ENCODE data around the gene NAV1.
"Not testable (repeated sequence)": the region's sequence is repeated elsewhere in the genome, so short reads cannot be mapped to it uniquely, and the experiment has no call there.

NAV1 gene

DNA sequence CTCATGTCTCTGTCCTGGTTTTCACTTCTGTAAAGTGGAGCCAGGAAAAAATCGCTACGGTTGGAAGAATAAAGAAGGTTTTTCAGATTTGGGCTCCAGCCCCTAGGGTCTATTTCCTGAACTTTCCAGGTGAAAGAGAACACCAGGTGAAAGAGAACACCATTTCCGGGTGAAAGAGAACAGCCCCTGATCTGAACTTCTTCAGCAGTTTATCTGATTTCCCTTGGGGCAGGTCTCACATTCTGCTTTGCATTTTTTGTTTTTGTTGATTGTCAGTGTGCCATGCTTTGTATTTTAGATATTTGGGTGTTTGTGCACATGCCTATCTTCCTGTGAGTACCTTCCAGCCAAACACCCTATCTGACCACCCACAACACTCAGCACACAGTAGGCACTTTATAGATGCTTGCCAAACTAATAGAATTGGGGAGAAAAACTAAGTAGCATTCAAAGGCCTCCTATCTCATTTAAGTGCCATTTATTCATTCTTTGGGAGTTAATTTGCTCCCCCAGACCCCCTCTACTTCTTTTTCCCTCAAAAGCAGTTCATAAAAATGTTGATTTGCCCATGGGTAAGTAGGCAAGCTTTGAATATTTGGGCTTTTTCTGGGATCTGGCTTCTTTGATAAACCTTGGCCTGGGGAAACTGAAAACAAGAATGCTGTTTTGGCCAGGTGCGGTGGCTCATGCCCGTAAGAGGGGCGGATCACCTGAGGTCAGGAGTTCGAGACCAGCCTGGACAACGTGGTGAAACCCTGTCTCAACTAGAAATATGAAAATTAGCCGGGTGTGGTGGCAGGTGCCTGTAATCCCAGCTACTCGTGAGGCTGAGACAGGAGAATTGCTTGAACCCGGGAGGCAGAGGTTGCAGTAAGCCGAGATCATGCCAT, 2.2 kb downstream of the NAV1 start:
- DNase-seq (ENCODE audit: low read depth): no peak
- H3K4me3 ChIP-seq (ENCODE audit: low read length): no peak overlapping the region
- TF ChIP-seq, protein P1, sequence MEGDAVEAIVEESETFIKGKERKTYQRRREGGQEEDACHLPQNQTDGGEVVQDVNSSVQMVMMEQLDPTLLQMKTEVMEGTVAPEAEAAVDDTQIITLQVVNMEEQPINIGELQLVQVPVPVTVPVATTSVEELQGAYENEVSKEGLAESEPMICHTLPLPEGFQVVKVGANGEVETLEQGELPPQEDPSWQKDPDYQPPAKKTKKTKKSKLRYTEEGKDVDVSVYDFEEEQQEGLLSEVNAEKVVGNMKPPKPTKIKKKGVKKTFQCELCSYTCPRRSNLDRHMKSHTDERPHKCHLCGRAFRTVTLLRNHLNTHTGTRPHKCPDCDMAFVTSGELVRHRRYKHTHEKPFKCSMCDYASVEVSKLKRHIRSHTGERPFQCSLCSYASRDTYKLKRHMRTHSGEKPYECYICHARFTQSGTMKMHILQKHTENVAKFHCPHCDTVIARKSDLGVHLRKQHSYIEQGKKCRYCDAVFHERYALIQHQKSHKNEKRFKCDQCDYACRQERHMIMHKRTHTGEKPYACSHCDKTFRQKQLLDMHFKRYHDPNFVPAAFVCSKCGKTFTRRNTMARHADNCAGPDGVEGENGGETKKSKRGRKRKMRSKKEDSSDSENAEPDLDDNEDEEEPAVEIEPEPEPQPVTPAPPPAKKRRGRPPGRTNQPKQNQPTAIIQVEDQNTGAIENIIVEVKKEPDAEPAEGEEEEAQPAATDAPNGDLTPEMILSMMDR (conservative IDR thresholded peaks at IDR 0.05; ENCODE audit: low read depth, low read length): no peak

DNA sequence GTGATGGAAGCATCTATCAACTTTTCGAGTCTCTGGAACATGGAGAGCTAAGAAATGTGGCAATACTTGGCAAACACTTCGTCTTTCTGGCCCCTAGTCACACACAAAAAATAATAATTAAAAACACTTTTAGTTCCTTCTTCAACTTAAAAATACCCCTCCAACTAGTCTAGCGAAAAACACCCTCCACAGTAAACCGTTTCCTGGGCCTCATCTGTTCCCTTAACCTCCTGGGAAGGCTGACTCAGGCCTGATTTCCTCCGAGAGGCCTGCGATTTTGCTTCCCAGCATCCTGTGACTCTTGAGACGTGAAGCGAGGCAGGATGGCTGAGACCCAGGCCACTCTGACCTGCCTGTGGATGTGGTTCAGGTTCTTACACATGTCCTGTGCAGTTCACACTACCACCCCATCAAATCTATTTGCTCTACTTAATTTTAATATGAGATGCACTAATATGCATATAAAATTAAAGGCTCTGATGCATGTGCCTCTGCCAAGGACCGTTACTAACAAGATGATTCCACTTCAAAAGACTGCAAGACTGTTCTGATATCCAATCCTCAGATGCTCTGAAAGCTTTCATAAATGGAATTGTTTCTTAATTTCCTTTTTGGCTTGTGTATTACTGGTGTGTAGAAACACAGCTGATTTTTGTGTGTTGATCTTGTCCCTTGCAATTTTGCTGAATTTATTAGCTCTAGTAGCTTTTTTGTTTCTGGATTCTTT, 3.5 kb downstream of the NAV1 start:
- DNase-seq (ENCODE audit: low read depth): no peak
- H3K4me3 ChIP-seq (ENCODE audit: low read length): no peak overlapping the region
- TF ChIP-seq, protein P1 (conservative IDR thresholded peaks at IDR 0.05; ENCODE audit: low read depth, low read length): no peak

DNA sequence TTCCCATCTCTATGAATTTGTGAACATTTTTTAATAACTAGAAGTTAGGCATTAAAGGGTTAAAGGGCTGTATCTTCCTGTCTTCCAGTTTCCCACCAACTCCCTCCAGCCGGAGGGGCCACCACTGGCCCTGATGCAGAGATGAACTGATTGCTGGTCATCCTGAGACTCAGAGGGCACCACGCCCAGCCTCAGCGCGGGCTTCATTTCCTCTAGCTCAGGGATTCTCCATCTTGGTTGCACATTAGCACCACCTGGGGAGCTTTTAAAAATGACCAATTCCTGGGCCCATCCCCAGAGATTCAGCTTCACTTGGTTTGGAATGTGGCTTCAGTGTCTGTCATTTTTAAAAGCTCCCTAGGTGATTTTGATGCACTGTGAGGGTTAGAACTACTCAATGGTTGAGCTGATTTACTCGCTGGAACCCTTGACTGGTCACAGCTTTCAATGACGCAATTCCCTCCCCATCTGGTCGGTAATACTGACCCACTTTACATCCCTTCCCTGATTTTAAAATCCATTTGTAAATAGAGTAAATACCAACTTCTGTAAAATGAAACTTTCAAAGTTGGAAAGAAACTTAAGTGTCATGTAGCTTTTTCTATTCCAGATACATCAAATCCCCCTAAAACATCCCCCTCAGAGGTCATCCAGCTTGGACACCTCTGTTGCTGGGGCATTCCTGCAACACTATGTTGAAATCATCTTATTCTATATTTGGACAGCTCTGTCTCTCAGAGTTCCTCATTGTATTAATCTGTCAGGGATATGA, 5.1 kb downstream of the NAV1 start:
- no peak for DNase-seq (ENCODE audit: low read depth)
- no peak overlapping the region for H3K4me3 ChIP-seq (ENCODE audit: low read length)
- TF ChIP-seq, protein P1 (conservative IDR thresholded peaks at IDR 0.05; ENCODE audit: low read depth, low read length): no peak

DNA sequence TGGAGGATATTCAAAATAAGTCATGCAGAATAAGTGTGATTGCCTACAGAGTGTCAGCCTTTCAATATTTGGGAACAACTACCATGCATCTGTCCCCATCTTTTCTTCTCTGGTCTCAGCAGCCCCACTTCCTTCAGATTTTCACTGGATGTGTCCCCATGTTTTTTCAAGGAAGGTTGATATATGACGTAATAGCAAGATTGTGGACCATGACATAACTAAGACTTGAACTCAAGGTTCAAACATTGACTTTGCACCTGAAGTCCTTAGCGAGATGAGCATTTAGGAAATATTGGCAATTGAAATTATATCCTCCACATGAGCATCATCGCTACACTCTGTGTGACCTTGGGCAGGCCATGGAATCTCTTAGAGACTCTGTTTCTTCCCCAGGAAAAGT, 5.8 kb downstream of the NAV1 start:
- TF ChIP-seq, protein P1 (conservative IDR thresholded peaks at IDR 0.05; ENCODE audit: low read depth, low read length): no peak
- DNase-seq (ENCODE audit: low read depth): no peak
- H3K4me3 ChIP-seq (ENCODE audit: low read length): no peak overlapping the region

DNA sequence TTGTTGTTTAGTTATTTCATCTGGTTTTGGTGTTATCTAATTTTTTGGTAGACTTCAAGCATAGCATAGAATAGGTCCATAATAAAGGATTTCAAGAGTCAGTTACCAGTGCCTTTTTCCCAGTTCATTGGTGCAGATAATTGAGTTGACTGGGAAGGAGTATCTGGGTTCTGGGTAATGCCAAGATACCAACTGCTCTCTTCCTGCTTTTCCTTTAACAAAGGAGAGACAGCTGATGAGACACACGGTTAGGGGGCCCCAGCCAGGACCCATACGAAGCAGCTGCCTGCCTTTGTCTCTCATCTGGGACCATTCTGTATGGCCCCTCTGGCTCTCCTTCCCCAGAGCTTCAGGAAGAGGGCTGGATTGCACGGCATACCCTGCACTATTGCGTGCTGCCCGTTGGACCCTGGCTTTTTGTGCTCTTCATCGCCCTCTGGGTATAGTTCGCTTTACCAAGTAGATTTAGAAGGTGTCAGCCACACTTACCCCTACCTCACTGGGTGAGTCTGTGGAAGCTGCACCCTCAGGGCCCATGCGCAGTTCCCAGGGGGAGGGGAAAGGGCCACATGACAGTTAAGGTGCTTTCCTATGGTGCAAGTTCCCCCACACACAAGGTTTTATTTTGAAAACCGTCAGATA, 7.0 kb downstream of the NAV1 start:
- H3K4me3 ChIP-seq (ENCODE audit: low read length): no peak overlapping the region
- TF ChIP-seq, protein P1 (conservative IDR thresholded peaks at IDR 0.05; ENCODE audit: low read depth, low read length): peak; percentile 32
- DNase-seq (ENCODE audit: low read depth): no peak

DNA sequence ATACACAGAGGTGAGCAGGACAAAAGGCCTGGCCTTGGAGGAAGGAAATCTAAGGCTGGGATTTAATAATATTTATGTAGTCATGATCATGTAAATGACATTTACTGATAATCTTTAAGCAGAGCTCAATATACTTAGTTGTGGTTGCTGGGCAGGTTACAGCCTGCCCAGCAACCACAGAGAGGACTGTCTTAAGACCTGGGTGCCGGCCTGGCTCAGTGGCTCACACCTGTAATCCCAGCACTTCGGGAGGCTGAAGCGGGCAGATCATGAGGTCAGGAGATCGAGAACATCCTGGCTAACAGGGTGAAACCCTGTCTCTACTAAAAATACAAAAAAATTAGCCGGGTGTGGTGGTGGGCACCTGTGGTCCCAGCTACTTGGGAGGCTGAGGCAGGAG, 10.6 kb downstream of the NAV1 start:
- not testable (repeated sequence) for H3K4me3 ChIP-seq (ENCODE audit: low read length); DNase-seq (ENCODE audit: low read depth)

DNA sequence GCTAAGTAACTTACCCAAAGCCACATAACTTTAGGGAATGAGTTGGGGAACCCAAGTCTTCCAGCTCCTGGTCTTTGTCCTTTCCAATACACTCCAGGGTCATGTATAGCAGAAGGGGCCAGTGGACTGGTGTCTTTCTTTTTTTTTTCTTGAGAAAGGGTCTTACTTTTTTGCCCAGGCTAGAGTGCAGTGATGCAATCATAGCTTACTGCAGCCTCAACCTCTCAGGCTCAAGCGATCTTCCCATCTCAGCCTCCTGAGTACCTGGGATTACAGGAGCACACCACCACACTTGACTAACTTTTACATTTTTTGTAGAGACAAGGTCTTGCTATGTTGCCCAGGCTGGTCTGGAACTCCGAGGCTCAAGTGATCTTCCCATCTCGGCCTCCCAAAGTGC, 12.2 kb downstream of the NAV1 start:
- no peak overlapping the region for H3K4me3 ChIP-seq (ENCODE audit: low read length)
- DNase-seq (ENCODE audit: low read depth): no peak
- TF ChIP-seq, protein P1 (conservative IDR thresholded peaks at IDR 0.05; ENCODE audit: low read depth, low read length): no peak
